Esophagus squamous epithelium (tissue), 4 donors: ENCODE measurements around the gene FOXO3.

Experiments
- CTCF ChIP-seq, 6 experiments: fragments of 450-650 bp in 4 of 6; fragments of 200-600 bp in 2 of 6; sonication (generic) in 2 of 6; IDR thresholded peaks; one replicate each; pipeline ENCODE4 v1.5.1; 2016 to 2019; ENCODE audit warnings: antibody characterized with exemption in 6 of 6, mild to moderate bottlenecking in 4 of 6, moderate library complexity in 4 of 6
- POLR2A ChIP-seq, 4 donors: fragments of 450-650 bp; IDR thresholded peaks; one replicate each; pipeline ENCODE4 v1.6.1; 2017; ENCODE audit warnings: antibody characterized with exemption in 4 of 4, mild to moderate bottlenecking in 4 of 4, moderate library complexity in 3 of 4

GRCh38 chr6:108584323-108584722 lies 23.6 kb downstream of the FOXO3 start:
- TF ChIP-seq CTCF (IDR thresholded peaks at IDR 0.05) (no peak), POLR2A (IDR thresholded peaks at IDR 0.05) (no peak)
